Fibroblast of the aortic adventitia (primary cell): Measurements from ENCODE around the gene SPTBN1. TPM values are rescaled to one million over a fixed set of nuclear protein-coding genes. Genes with fewer than 3 reads are reported as not detected.
A peak's percentile ranks its signal among the peaks of the same experiment; 100 is the strongest.

ENCODE experiments used
- DNase-seq: peaks from one replicate; pipeline ENCODE4 v3.0.0-alpha.2; 2010; ENCODE audit warnings: low read depth
- H3K4me3 ChIP-seq: 2 replicates; pipeline ENCODE4 v1.5.1; 2011; ENCODE audit warnings: low read depth, mild to moderate bottlenecking, control low read depth, low read length, moderate library complexity
- CTCF ChIP-seq: IDR thresholded peaks from 2 replicates; pipeline ENCODE4 v1.5.1; 2011; ENCODE audit warnings: mild to moderate bottlenecking, low read length, control low read depth, inconsistent platforms; ENCODE audit not compliant: insufficient read depth
- total RNA-seq: library from RNA; depleted of rRNA; stranded (reverse); fragments of >200 nt; gene quantifications from 2 replicates; pipeline ENCODE4 v1.2.3, GENCODE V29; 2012; ENCODE audit warnings: low replicate concordance

The SPTBN1 gene
- total RNA-seq, 1 donor, result 293 TPM

GRCh38 chr2:54666634-54667265 lies 210.6 kb downstream of the SPTBN1 start:
- H3K4me3 ChIP-seq, result no peak overlapping the region
- DNase-seq, result peak; percentile 77
- no peak for TF ChIP-seq CTCF

- no peak for TF ChIP-seq CTCF
- DNase-seq, result no peak
- no peak overlapping the region for H3K4me3 ChIP-seq
Observed at GRCh38 chr2:54667266-54667639, 211.1 kb downstream of the SPTBN1 start.

- DNase-seq, result no peak
- H3K4me3 ChIP-seq, result no peak overlapping the region
- TF ChIP-seq CTCF, result no peak
Observed at GRCh38 chr2:54667726-54668650, 211.9 kb downstream of the SPTBN1 start.

GRCh38 chr2:54668711-54669110 lies 212.6 kb downstream of the SPTBN1 start:
- no peak for DNase-seq
- no peak for TF ChIP-seq CTCF
- no peak overlapping the region for H3K4me3 ChIP-seq

DNA sequence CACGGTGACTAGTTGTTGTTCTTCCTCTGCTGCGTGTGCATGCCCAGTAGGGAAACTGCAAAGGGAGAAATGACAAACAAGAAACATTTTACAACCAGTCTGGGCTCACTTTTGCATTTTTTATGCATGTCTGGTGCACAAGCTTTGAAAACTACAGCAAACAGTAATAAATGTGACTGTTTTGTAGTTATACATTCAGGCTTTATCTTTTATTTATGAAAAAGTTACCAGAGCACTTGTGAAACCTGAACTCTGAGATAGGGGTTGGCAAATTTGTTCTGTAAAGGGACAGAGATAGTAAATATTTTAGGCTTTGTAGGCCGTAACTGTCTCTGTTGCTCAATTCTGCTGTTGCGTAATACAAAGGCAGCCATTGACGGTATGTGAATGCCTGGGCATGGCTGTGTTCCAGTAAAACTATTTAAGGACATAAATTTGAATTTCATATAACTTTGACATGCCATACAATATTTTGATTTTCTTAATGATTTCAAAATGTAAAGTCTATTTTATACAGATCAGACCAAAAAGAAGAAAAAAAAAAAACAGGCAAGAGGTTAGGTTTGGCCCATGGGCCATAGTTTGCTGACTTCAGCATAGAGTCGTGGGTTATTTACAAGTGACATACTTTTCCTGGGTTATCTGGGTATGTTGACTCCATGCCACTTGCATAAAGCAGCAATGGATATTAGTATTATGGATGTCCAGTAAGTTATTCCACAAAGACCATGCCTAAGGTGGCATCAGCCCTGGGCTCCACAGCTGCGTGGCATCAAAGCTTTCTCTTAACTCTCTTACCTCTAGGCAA lies 213.8 kb downstream of the SPTBN1 start:
- no peak for TF ChIP-seq CTCF
- DNase-seq, result peak; percentile 81
- no peak overlapping the region for H3K4me3 ChIP-seq

DNA sequence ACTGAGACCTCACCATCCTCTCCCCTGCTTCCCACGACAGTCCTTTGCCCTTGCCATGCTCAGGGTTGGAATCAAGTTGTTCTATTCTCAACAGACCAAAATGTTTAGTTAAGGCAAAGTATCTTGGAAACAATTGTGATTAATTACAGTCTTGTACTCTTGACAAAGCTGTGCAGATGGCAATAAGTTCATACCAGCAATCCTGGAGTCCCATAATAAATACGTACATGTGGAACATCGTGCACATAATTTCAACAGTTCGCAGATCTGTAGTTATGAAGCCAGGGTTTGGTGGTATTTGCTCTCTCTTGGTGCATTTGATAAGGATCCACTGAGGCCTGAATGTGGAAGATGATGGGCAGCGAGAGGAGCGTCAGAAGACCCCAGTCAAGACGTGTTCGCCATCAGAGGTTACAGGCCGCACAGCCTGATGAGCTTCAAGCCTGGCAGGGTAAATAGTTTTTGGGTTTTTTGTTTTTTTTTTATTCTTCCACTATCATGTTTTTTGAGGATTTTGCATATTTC lies 214.4 kb downstream of the SPTBN1 start:
- no peak for TF ChIP-seq CTCF
- DNase-seq, result no peak
- H3K4me3 ChIP-seq, result no peak overlapping the region
